ENCODE results near the gene PCP4.

PCP4 gene

GRCh38 chr21:39867198-39867650 is at the start of gene PCP4:
TSS of gene PCP4 (plus strand) at chr21:39867438. CDS start at chr21:39867502, 64 bp downstream.
- DNase-seq, result peak; percentile 59

DNA sequence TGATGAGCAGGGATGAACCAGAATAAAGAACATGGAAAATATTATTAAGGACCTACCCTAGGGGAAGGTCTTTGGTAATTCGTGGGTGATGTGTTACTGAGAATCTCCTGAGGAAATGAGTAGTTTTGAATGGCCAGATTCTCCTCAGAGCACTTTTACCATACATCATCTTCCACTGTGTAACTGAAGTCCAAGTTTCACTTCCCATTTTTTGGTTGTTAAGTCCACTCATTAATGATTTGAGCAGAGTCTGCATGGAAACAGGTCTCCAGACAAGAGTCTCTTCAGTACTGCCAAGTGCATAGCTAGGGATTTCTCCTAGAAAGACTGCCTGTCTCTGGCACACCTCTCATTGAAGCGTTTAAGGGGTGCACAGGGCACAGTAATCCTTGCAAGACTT is 48.7 kb upstream of the PCP4 start:
- DNase-seq, result no peak

GRCh38 chr21:39822042-39822441 is 45.2 kb upstream of the PCP4 start:
- DNase-seq, result no peak

DNA sequence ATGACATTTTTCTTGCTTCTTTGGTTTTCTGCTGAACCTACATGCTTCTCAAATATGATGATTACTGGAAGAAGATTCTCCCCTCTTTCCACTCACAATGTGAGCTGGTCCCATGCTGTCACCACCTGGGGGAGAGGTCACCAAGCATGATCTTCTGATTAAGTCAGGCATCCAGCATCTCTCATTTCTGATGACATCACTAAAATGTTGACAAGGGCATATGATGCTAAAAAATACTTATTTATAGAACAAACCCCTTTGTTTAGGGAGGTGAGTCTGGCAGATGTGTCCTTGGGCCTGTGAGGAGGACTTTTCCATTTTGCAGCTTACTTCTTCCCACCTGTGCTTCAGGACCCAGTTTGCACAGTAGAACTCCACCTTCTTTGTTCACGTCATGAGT is 42.0 kb upstream of the PCP4 start:
- no peak for DNase-seq

- DNase-seq, result no peak
Measured at GRCh38 chr21:39834543-39834942, 32.7 kb upstream of the PCP4 start.

DNA sequence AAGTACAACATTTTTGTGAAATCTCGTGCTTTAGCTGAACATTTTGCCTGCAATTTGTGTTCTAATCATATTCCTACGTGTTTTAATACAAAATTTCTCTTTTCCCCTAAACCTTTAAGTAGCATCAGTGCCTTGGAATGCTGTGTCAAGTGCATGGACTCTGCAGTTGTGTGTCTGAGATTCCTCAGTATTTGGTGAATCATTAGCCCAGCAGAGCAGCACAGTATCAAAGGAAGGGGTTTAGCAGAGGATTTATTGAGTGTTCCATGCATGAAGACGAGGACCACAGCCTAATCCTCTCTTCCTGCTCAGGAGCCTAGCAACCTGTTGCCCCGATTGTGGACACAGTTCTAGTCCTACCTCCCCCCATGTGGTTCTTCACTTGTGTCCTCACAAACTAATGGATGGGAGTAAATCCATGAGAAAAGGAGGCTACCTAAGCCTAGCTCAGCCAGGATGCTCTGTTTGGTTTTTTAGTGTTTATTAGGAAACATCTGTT is 29.3 kb upstream of the PCP4 start:
- DNase-seq, result no peak

DNA sequence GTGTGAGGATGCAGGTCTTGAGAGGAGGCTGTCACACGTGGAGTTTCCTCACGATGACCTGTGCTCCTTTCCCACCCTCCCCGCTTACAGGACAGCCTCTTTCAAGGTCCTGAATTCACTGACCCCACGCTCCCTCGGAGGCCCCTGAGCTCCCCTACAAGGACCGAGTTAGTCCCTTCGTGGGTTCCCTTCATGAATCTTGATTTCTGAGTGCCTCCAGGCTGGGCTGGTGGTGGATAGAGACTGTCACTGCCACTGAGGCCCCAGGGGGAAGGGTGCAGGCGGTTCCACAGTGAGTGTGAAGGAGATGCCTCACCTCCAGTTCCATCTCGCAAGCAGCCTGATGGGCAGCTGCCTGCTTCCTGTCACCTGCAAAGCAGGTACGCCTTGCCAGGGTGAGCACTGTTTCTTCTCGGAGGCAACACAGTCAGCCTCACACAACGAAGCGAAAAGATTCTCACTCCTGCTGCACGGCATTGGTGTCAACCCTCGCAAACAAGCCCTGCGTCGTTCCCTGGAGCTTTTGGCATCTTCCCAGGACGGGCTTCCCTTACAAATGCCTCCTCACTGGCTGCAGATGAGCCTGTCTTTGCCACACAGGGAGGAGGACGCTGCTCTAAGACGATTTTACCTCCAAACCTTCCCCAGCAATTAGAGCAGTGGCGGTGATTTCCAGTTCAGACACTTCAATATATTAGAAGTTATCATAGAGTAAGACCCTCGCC is 26.7 kb upstream of the PCP4 start:
- DNase-seq, result no peak

GRCh38 chr21:39842741-39843459 is 24.3 kb upstream of the PCP4 start:
- no peak for DNase-seq

- no peak for DNase-seq
Measured at GRCh38 chr21:39843483-39843882, 23.8 kb upstream of the PCP4 start.

- DNase-seq, result no peak
Measured at GRCh38 chr21:39843916-39844315, 23.3 kb upstream of the PCP4 start.

DNA sequence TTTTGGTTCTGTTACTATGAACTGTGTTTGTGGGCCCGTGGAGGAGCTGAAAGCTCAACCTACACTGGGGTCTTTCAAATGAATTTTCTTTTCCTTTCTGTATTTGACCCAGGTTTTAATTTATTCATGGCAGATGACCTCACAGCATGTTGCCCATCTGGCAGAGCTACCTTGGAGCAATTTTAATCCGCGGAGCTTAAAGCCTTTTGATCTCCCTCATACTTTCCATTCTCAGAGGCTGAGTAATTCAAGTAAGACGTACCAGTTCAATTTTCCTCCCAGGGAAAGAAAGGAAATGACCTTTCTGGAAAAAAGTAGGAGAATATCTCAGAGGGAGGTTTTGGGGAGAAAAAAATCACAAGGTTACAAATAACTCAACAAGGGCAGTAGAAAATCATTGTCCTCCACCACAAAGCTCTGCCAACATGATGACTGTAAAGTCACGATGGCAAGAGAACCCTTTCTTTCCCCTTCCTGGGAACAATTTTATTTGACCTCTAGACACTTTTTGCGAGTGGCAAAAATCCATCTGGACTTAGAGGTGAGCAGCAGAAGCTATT is 21.6 kb upstream of the PCP4 start:
- DNase-seq, result no peak

DNA sequence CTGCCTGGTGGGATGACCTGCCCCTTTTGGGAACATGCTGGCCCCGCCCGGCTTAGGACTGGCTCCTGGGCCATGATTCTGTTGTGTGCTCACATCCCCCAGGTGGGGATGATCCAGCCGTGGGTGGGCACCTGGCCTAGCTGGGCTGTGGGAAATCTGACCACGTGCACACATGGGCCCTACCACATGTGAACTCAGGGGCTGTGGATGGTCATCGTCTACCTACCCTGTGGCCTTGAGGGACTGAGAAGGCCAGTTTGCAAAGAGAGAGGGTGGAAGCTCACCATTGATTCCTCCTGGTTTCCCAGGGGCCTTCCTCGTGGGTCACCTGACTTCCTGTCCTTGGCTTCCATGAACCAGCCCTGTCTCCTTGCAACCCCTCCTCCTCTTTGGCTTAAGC is 19.4 kb upstream of the PCP4 start:
- DNase-seq, result no peak

- DNase-seq, result no peak
Measured at GRCh38 chr21:39849014-39849655, 18.1 kb upstream of the PCP4 start.

GRCh38 chr21:39850333-39850732 is 16.9 kb upstream of the PCP4 start:
- no peak for DNase-seq

- DNase-seq, result no peak
Measured at GRCh38 chr21:39851002-39851618, 16.1 kb upstream of the PCP4 start.

GRCh38 chr21:39852021-39852721 is 15.1 kb upstream of the PCP4 start:
- no peak for DNase-seq

- DNase-seq, result no peak
Measured at GRCh38 chr21:39852726-39853500, 14.3 kb upstream of the PCP4 start.

DNA sequence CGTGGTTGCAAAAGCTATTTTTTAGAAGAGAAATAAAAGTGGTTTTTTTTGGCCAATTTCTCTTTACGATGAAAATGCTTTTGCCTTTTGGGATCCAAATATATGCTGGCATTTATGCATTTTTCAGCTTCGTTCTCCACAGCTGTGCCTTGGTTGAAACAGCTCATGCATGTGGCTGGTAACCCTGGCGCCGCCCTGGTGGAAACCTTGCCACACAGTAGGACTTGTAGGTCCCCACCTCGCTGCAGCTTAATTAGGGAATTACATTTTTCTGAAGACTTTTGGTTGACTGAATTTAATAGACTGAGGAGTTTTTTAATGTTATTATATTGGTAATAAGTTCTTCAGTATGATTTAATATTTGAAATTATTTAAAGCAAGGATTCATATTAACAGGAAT is 12.7 kb upstream of the PCP4 start:
- DNase-seq, result no peak

GRCh38 chr21:39855595-39855994 is 11.6 kb upstream of the PCP4 start:
- no peak for DNase-seq

DNA sequence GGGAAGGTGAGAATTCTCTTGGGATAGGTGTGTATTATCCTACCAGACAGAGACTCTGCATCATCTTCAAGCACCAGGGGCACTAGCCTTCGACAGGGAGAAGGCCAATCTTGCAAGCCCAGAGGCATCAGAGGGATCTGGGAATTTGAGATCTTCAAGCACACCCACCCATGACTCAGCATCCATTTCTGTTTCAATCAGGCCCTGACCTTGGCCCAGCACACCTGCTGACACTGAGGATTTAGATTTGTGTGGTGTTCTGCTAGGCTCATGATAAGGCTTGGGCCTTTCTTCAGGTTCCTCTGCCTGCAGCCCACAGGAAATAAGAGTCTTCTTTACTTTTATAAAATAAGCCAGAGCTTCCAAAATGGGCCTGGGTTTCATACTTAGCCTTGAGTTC is 6.6 kb upstream of the PCP4 start:
- DNase-seq, result no peak

DNA sequence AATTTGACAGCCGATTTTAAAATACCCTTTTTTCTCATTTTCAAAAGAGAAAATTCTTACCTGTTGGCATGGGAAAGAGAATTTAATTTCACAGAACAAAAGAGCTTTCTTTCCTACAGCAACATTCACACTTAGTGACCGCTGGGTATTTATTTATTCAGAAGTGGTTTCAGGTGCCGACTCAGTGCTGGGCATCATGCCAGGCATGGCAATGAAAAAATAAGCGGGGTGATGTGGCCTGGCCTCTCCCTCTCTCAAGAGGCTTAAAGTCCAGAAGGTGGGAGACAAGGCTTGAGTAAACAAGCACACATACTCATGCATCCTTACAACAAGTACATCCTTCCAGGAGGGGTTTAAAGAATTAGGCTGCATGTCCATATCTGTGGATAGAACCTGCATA is 4.1 kb upstream of the PCP4 start:
- no peak for DNase-seq

- no peak for DNase-seq
Measured at GRCh38 chr21:39866093-39866492, 1.1 kb upstream of the PCP4 start.

Measured in stimulated activated CD4-positive, alpha-beta T cell treated with anti-CD3 and anti-CD28 coated beads, Interleukin-15, amount 100 ng/mL, for 24 hours (primary cell).